GM18907 (cell line): ENCODE results near the gene TFF1.

Source experiments
- ATAC-seq: cut with Tn5 transposase; IDR thresholded peaks from one replicate; pipeline ENCODE4 v1.9.1; 2021; ENCODE audit warnings: mild to moderate bottlenecking, moderate library complexity; ENCODE audit not compliant: unreplicated experiment

The TFF1 gene

GRCh38 chr21:42321231-42321630 lies 45.1 kb downstream of the TFF1 start:
- no peak for ATAC-seq

GRCh38 chr21:42320791-42321190 lies 45.5 kb downstream of the TFF1 start:
- no peak for ATAC-seq

- no peak for ATAC-seq
Measured at GRCh38 chr21:42319851-42320572, 46.3 kb downstream of the TFF1 start.

GRCh38 chr21:42319376-42319775 lies 47.0 kb downstream of the TFF1 start:
- no peak for ATAC-seq

- ATAC-seq, result no peak
Measured at GRCh38 chr21:42317826-42318746, 48.2 kb downstream of the TFF1 start.

- ATAC-seq, result no peak
Measured at GRCh38 chr21:42317341-42317741, 49.0 kb downstream of the TFF1 start.

- ATAC-seq, result no peak
Measured at GRCh38 chr21:42316891-42317290, 49.4 kb downstream of the TFF1 start.

- no peak for ATAC-seq
Measured at GRCh38 chr21:42315296-42315891, 50.9 kb downstream of the TFF1 start, which contains the start of gene TFF3. TSS of gene TFF3 (minus strand) at chr21:42315409. CDS start at chr21:42315374, 35 bp downstream.

GRCh38 chr21:42314616-42315295 lies 51.6 kb downstream of the TFF1 start:
- ATAC-seq, result no peak

- ATAC-seq, result no peak
Measured at GRCh38 chr21:42313501-42313969, 52.8 kb downstream of the TFF1 start.

- ATAC-seq, result no peak
Measured at GRCh38 chr21:42312626-42313104, 53.7 kb downstream of the TFF1 start.
